ENCODE data around the gene CTSA.

The CTSA gene

DNA sequence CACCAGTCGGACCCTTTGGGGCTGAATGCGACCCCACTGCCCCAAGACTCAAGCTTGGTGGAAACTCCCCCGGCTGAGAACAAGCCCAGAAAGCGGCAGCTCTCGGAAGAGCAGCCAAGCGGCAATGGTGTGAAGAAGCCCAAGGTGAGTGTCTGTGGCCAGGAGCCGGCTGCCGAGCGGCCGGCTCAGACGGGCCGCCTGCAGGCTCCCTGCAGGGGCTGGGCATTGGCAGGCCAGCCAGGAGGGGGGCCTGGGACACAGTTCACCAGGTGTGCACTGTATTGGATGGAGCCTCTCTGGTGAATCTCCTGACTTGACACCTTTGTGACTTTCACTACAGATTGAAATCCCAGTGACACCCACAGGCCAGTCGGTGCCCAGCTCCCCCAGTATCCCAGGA is 49.3 kb downstream of the CTSA start:
- DNase-seq (ENCODE audit: low read depth): no peak

DNA sequence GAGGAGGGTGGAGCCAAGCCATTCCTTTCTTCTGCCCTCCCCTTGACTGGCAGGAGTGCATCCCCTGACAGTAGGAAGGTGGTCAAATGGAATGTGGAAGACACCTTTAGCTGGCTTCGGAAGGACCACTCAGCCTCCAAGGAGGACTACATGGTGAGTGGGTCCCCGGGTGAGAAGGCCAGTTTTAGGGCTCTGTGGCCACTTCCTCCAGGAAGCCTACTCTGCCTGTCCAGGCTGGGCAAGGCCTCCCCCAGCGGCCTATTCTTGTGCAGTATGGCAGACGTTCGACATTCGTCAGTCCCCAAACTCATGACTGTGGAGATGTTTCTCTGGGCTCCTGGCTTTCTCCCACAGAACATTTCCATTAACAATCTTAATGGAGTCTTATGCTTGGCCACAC is 52.5 kb downstream of the CTSA start:
- no peak for DNase-seq (ENCODE audit: low read depth)

DNA sequence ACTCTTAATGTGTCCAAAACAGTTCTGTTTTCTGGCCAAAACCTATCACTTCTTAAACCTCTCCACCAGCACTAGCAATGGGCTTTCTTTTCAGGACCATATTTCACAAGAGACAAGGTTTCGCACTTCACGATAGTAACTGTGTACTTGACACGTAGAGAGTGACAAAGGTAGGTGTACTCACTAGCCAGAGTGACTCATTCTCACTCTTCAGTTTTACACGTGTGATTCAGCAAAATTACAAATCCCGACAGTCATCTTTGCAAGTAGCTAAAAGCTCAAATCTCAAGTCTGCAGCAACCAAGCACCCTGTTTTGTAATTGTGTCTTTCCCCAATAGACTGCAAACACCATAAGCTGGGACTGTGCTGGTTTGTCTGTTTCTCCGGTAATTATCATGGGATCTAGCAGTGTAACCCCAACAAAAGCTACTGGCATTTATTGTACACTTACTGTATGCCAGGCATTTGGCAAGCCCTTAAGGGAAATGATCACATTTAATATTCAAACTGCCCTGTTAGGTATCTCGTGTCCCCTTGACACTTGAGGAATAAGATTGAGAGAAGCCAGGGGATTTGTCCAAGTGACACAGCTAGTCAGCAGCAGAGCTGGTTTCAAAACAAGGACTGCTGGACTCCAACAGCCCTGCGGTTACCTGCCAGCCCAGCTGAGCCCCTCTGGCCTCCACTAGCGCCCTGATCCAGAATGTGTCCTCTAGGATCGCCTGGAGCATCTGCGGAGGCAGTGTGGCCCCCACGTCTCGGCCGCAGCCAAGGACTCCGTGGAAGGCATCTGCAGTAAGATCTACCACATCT is 53.2 kb downstream of the CTSA start:
- DNase-seq (ENCODE audit: low read depth): no peak

DNA sequence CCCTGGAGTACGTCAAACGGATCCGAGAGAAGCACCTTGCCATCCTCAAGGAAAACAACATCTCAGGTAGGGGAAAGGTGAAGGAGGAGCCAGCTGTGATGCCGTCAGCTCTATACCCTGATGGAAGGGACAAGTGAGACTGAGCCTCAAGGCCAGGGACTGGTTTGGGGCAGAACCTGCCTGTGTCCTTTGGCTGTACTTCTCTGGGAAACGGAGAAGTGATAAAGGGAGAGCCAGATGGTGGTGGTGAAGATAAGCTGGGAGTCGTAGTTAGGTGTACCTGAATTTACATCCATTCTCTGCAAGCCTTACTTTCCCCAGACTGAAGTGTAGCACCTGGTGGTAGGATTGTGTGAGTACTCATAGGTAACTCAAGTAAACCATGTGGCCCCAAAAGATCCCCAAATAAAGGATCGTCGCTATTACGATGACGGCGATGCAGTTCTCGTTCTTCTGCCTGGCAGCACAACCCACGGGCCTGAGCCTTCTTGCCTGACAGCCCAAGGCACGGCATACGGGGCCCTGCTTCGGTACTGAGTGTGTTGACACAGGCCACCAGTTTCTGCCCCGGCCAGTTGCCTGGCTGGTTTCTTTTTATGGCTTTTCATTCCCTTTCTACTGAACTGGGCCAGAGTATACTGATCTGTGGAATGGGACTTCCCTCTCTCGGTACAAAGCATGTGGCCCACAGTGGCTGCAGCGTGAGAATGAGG is 54.0 kb downstream of the CTSA start:
- DNase-seq (ENCODE audit: low read depth): no peak

DNA sequence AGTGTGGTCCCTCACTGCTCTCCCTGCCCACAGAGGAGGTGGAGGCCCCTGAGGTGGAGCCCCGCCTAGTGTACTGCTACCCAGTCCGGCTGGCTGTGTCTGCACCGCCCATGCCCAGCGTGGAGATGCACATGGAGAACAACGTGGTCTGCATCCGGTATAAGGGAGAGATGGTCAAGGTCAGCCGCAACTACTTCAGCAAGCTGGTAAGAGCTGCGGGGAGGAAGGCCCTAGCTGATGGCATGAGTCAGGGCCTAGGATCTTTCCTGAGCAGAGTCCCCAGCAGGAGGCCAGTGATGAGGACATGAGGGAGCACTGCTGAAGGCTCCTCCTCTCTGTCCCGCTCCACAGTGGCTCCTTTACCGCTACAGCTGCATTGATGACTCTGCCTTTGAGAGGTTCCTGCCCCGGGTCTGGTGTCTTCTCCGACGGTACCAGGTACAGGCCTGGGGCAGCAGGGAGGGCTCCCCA is 54.6 kb downstream of the CTSA start:
- DNase-seq (ENCODE audit: low read depth): no peak

DNA sequence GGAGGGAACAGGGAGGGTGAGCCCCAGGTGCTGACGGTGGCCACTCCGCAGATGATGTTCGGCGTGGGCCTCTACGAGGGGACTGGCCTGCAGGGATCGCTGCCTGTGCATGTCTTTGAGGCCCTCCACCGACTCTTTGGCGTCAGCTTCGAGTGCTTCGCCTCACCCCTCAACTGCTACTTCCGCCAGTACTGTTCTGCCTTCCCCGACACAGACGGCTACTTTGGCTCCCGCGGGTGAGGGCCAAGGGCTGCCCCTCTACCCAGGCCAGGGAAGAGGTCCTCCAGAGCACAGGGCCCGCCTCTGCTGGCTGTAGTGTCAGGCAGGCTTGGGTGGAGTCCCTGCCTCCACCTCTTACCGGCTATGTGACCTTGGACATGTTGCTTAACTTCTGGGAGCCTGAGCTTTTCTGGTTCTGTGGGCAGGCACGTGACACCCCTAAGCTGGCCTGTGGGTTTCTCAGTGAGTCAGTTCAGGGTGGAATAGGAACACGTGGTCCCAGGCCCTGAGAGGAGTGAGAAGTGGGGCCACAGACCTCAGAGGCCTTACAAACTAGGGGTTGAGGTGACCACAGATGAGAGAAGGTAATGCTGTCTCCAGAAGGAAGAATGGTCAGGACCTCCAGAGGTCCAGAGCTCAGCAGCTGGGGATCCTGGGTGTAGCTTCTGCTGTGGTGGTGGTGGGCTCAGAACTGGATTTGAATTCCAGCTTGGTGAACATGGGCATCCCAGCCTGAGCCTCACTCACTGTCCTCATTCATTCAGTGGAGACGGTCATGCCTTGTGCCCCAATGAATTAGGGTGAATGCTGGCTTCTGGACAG is 55.2 kb downstream of the CTSA start:
- DNase-seq (ENCODE audit: low read depth): no peak

DNA sequence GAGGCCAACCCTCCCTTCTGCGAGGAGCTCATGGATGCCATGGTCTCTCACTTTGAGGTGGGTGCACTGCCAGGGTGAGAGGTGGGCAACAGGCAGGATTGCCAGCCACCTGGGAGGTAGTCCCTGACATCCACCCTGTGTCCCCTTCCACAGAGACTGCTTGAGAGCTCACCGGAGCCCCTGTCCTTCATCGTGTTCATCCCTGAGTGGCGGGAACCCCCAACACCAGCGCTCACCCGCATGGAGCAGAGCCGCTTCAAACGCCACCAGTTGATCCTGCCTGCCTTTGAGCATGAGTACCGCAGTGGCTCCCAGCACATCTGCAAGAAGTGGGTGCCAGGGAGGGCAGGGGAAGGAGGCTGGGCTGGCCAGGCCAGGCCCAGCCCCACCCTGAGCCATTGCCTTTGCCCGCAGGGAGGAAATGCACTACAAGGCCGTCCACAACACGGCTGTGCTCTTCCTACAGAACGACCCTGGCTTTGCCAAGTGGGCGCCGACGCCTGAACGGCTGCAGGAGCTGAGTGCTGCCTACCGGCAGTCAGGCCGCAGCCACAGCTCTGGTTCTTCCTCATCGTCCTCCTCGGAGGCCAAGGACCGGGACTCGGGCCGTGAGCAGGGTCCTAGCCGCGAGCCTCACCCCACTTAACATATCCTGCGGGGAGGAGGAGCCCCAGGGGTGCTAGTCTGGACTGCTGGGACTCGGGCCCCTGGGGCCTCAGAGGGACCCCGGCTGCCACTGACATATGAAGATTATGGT is 56.2 kb downstream of the CTSA start:
- DNase-seq (ENCODE audit: low read depth): no peak

DNA sequence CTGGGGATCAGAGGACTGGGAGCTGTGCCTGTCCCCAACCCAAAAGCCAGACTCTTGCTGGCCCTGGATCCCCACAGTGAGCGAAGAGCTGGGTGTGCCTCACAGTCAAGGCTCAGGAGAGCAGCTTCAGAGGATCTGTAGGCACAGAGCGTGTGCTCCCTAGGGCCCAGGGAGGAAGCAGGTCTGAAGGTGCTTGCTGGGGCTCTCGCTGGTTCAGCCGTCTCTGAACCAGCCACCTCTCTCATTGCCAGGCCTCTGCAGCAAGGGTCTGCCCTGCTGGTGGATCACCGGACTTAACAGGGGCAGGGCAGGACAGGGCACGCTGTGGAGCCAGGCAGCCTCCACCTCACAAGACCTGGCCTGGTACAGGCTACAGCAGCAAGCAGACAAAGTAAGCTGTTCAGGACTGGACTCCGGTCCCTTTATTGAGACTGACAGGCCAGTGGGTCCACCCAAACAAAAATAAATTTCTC is 57.2 kb downstream of the CTSA start:
- no peak for DNase-seq (ENCODE audit: low read depth)
